ENCODE measurements around the gene BRD2.

Gene BRD2

DNA sequence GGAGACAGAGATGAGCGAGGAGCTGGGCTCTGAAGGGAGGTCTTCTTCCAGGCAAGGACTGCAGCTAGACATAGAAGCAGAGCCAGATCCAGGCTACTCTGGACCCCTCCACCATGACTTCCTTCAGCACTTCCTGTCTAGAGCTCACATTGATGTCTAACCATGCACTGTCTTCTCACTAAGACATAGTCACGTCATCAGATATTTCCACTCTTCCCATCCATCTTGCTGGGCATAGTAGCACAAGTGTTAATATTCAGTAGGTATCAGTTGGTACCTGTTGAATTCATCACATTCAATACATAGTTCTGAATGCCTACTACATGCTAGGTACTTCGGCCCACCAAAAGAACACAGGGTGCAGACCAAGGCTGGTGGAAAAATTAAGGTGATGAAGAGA, 18.4 kb upstream of the BRD2 start:
- no peak for DNase-seq

DNA sequence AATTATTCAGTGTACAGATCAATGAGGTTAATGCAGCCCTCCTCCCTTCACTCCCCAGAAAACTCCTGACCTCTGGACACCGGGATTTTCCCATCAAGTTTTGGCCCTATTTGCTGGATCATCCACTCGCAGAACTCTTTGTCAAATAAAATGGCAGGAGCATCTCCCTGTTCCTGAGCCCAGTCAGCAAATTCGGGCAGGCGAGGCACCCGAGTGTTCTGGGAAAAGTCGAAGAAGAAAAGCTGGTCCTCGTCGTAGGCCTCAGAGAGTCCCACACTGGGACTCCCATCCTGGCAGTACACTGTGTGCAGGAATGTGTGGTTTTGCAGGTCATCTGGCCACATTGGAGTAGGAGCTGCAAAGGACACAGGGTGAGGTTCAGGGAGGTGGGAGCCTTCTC, 17.9 kb upstream of the BRD2 start:
- DNase-seq = no peak

DNA sequence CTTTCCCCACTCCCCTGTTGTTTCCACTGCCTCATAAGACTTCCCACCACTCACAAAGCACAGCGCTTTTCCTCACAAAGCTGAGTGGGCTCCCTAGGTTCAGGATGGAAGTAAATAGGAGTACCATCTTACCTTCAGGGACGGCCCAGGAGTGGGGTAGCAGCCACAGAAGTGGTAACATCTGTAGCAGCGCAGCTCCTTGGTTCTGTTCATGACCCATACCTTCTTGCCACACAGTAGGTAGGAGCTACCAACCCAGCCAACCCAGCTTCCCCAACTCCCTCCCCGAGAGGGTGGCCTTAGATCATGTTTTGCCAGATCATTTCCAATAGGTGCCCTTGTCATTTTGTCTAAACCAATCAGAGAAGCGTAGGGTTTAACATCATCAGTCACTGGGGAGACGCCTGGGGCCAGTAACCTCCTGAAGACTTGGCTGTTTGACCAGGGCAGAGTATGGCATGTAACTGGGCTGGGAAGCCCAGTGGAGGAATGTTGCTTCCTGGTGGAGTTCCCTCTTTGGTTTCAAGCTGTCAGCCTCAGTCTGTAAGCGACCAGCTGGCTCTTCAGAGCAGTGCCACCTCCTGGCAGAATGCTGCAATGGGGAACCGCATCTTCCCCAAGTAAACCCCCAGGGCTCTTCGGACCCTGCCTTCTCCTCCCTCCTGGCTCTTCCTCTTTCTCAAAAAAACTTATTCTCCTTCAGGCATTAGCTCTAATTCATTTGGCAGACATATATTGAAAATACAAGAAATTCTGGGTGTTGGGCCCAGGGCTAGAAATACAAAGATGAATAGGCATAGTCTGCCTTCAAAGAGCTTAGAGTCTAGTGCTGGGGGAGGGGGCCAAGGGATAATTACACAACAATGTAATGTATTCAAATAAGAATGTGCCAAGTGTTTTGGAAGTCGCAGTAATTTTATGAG, 15.3 kb upstream of the BRD2 start, which contains the start of gene HLA-DMA:
TSS of gene HLA-DMA (minus strand) at position 281 of the 923 bp plus-strand sequence. CDS start at position 220, 61 bp downstream.
- DNase-seq = peak; percentile 93

DNA sequence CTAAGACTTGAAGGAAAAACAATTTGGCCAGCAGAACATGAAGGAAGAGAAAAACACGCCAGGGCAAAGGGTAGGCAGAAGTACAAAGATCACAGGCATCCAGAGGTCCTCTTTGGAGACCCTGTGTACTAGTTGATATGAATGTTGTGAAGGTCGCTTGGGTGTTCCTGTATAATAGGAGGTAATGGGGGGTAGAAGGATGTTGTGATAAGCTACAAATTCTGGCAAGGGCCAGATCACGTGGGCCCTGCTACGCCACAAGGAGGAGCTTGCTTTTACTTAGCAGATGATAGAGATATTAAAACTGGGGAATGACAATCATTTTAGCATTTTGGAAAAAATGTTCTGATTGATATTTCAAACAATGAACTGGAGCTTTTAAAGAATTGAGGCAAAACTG, 14.6 kb upstream of the BRD2 start:
- no peak for DNase-seq

DNA sequence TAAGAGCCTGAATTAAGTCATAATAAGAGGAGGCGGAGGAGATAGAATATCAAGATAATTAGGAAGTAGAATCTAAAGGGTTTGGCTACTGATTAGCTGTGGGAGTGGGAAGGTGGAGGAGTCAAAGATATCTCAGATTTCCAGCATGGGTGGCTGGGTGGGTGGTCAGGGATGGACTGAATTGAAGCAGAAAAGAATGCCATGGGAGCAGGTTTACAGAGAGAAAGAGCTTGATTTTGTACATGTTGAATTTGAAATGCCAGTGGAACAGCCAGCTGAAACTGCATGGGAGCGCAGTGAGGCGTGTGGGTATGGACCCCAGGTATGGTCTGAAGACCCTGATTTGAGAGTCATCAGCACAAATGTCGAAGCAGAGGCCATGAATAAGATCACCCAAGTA, 14.1 kb upstream of the BRD2 start:
- DNase-seq = no peak

DNA sequence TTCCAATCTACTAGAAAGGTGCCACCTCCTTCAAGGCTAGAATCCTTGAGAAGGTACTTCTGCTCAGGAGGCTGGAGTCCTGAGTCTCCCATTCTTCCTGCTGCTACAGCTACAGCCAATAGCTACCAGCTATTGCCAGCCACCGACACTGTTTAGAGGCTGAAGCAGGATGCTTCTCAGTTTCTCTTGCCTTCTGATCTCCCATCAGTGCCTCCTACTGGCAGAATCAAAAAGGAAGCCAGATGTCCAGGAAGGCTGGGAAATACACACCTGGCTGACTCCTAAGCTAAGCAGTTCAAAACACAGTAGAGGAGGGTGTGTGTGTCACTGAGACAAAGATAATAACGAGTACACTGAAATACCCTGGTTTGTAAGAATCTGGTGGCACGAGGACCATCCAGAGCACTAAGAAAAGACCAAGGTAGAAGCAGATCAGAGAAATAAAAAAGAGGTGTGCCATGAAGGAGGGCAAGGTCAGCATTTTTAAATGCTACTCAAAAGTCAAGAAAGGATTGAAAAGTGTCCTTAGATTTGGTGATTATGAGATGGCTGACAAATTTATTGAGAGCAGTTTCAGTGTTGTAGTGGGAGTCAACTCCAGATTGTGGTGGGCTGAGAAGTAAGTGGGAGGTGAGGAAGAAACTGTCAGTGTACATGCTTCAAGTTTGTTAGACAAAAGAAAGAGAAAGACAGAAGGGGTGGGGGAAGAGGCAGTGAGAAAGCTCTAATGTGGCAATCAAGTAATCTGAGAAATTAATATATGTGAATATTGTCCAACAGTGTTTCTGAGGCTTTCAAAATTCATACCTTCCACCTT, 13.2 kb upstream of the BRD2 start:
- DNase-seq = peak; percentile 65

DNA sequence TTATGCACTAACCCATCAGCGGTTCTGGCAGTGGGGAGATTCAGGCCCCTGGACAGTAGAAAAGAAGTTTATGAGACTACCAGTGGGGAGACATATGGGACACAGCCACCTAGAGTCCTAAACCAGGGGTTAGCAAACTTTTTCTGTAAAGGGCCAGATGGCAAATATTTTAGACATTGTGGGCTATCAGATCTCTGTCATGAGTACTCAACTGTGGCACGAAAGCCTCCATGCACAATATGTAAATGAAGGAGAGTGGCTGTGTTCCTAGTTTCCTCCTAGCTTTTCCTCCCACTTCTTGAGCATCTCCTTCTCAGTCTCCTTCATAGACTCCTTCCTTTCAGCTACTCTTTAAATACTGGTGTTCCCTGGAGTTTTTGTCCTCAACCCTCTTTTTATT, 12.2 kb upstream of the BRD2 start:
- no peak for DNase-seq

DNA sequence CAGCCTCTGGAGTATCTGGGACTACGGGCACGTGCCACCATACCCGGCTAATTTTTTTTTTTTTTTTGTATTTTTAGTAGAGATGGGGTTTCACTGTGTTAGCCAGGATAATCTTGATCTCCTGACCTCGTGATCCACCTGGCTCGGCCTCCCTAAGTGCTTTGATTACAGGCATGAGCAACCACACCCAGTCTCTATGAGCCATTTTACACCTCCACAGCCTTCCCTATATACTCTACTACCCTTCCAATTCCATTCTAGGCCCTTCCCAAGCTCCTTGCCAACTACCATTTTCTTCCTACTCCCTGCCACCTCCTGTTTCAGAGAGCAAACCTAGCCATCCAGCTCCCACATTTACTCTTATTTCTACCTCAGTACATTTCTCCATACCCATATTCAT, 7.8 kb upstream of the BRD2 start:
- no peak for DNase-seq

DNA sequence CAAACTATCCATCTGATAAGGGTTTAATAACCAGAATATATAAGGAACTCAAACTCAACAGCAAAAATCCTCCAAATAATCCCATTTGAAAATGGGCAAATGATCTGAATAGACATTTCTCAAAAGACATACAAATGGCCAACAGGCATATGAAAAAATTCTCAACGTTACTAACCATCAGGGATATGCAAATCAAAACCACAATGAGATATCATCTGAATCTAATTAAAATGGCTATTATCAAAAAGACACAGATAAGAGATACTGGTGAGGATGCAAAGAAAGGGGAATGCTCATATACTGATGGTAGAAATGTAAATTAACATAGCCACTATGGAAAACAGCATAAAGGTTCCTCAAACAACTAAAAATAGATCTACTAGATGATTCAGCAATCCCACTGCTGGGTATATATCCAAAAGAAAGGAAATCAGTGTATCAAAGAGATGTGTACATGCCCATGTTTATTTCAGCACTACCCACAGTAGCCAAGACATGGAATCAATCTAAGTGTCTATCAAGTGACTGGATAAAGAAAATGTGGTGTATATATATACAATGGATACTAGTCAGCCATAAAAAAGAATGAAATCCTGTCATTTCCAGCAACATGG, 6.1 kb upstream of the BRD2 start:
- no peak for DNase-seq

DNA sequence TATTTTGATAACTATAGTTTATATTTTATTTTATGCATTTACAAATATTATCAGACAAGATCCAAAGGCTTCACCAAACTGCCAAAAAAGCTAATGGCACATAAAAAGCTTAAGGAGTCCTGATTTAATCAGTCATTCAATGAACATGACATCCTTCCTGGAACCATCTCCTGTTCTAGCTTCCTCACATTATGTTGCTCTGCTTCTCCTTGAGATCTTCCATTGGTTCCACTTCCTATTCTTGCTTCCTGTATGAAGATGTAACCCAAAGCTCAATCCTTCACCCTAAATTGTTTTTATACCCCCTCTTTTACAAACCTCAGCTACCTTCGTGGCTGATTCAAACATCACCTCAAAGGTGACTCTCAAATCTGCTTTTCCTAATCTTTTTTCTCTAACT, 4.5 kb upstream of the BRD2 start:
- no peak for DNase-seq

DNA sequence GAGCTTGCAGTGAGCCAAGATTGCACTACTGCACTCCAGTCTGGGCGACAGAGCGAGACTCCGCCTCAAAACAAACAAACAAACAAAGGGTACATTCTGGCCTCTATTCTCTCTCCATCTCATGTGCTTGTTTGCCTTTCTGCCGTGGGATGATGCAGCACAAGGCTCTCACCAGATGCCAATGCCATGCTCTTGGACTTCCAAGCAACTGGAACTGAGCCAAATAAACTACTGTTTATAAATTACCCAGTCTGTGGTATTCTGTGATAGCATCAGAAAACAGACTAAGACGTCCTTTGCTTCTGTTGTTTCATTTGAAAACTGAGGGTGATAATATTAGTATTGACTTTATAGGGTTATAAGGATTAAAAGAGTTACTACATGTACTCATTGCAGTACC, 3.6 kb upstream of the BRD2 start:
- DNase-seq = no peak

DNA sequence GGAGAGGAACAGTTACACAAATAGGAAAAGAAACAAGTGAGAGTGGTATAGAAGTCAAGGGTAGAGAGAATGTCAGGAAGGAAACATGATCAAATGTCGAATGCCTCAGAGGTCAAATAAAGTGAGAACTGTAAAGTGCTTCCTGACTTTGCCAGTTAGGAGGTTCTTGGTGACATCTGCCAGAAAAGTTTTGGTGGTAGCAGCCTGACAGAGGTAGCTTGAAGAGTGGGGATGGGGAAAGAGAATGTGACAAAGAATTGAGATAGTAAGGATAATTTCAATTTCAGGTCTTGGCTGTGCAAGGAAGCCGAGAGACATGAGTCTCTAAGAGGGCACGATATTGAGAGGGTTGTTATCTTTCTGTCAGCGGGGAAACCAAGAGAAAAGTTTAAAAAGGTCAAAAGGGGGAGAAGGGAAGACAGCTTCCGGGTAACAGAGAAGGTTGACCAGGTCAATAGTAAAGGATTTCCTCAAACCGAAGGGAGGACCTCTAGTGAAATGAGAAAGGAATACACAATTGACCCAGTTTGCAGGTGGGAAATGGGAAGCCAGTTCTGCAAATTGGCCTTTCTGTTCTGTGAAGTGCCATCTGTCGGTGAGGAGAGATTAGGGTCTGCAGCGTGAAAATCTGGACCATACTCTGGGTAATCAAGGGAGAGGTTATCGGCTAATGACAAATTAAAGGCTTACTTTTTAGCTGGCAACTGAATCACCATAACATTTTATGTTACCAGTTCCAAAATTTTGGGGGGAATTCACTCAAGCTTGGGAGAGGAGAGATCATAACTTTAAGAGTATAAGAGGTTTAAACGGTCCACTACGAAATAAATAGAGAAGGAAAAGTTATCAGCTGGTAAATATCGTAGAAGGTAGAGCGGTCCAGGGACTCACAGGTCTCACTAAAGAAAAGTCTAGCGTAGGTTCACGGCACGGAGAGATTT, 973 bp upstream of the BRD2 start:
- DNase-seq = peak; percentile 63

DNA sequence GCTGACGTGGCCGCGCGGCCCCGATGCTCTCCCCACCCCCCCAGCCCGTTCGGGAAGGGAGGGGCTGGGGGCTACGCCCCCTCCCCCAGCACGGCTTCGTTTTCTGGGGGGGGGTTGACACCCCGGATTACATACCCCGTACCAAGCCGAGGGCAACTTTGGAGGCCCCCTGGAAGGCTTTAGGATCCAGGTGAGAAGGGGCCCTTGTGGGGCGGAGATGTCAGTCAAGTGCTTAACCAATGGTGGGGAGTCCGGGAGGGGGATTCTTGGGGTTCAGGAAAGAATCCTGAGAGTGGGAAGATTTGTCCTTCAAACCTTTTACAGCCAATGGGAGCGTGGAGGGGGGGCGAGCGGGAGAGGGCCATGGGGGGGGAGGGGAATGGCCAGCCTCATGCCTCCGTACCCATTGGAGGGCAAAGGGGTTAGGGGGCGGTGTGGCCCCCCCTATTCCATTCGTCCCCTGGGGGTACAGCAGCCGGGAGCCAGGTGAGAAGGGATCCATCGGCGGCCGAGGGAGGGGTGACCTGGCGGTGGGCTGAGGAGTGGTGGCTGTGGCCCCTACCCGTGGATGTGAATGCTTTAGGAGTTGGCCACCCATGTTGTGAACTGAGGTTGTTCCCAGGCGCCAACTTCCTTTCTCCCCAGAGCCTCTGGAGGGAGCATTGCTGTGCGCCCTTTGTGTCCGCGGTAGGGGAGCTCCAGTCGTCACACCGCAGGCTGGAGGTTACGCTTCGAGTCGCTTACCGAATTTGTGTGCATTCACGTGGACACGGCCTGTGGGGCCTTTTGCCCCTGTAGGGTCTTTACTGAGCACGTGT, 682 bp downstream of the BRD2 start:
- peak; percentile 62 for DNase-seq

DNA sequence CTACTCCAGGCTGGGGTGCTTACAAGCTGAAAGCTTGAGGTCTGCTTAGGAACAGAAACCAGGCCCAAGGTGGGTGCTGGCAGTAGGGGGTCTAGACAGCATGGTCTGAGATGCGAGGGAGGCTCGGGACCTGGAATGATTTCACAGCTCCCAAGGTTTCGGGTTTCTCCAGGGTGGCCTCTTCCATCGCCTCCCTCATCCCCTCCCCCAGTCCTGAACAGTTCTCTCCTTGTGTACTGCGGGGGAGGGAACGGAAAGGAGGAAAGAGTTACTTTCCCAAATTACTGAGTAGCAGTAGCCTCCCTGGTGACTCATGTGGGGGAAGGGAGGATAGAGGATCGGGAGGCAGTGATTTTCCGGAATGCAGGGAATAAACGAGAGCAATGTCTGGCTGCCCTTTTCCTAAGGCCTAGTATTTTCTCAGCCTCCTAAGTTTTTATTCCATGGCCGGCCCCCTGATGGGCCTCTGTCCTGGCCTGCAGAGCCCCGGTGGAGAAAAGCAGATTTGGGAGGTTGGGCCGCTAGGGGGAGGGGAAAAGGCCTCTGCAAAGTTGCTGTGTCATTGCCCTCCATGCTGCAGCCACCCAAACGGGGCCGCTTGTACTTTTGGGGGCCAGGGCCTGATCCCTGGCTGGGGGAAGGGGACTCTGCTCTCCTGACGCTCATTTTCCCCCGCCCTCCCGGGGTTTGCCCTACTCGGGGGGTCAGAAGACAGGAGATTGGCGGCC, 1.5 kb downstream of the BRD2 start:
- peak; percentile 71 for DNase-seq

DNA sequence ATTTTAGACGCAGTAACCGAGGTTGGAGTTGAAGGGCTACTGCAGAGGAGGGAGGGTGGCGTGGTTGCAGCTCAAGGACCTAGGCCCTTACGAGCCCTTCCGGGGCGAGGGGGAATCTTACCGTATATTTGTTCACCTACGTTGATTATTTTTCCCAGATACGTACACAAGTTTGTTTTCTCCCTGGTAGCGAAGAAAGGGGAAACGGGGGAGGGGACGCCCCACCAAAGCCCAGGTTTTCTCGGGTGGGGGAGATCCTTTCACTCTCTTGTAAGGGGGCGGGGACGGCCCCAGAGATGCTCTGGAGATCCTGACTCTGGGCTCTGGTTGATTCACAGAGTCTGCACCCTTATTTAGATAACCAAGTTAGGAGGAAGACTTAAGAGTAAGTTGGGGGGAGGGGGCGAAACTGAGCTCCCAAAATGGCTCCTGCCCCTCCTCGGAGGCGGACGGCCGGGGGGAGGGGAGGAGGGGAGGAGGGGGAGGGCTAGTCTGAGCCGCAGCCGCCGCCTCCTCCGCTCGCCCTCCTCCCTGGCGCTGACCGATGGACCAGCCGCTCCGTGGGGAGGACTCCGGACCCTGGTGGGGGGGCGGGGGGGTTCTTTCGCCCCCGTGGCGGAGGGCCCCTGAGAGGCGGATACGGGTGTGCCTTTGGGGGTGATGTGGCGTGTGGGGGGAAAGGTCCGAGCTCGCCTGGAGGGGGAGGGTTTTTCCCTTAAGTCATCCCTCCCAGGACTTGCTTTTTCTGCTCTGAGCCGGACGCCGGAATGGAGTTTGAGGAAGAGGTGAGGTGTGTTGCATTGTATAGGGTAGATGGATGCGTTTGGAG, 2.2 kb downstream of the BRD2 start:
- peak; percentile 79 for DNase-seq

DNA sequence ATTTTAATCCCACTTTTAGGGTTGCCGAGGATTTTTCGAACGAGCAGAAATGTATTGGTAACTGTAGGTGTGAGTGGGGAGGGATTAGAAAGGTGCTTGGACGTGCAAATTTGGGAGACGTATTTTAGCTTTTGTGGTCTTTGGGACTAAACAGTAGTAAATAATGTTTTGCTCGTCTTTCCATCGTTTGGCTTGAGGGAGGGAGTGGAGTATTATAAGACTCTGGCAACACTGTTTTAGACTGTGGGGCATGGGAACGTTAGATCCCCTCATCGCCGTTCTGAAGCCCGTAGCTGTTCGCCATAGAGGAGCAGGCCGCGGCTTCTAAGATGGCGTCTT, 2.8 kb downstream of the BRD2 start:
- DNase-seq = no peak

DNA sequence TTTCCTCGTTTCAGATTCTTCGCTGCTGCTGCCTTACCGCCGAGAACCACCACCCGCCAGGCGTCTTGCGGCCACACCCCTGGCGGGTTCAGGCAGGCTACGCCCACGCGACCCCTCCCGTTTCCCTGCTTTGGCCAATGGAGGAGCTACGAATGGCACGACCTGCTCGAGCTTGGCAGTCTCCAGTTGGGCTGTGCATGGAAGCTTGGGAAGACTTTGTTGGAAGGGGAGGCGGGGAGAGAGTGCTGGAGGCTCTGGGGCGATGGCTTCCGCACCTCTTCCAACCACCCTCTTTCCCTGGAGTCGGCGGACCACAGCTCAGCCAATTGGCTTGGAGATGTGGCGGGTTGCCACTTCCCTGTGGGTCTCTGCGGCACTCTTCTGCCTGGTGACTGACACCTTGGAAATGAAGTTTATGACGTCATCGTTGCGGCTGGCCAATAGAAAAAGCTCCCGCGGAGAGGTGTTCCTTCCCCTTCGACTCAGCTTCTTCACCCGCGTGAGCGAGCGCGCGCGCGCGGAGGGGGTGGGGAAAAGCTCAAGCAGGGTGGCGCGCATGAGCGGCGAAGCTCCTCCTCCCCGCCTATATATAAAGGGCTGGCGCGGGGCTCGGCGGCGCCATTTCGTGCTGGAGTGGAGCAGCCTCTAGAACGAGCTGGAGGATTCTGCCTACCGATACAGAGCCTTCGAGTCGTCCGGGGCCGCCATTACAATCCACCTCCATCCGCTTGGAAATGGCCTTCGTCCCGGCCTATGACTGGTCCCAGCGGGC, 3.4 kb downstream of the BRD2 start:
- peak; percentile 100 for DNase-seq

DNA sequence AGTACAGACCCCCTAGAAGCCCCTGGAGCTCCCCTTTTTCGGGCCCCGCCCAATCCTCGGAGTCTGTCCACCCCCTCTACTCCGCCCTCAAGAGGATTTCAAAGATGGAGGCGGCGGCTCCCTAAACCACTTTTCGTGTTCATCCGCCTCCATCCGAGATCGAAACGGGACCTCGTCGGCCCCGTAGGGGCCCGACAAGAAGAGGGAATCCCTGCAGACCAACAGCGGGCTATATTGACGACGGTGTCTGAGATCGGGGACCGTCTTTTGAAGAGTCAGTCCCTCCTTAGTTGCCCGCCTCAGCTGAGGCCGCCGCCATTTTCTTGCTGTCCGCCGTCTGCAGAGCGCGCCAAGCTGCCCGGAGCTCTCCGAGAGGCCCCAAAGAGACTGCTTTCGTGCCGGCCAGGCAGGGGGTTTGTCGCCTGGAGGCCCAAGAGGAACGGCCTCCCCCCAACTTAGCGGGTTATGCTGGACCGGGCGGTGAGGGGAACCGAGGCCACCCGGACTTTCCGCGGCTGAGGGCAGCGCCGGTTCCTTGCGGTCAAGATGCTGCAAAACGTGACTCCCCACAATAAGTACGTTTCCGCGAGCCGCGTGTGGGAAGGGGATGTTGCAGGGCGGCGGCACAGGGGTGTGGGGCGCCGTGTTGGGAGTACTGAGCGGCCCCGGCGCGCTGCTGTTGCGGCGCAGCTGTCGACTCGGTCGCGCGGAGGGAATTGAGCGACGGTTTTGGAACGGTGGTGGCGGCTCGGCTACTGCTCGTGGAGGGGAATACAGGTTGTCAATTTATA, 4.2 kb downstream of the BRD2 start:
- peak; percentile 67 for DNase-seq

Data from CD4-positive, alpha-beta T cell treated with Interleukin-10 for 1 hour (primary cell).